ENCODE measurements around the gene BPTF. TPM values are rescaled to one million over a fixed set of nuclear protein-coding genes. Genes with fewer than 3 reads are reported as not detected.
A peak's percentile ranks its signal among the peaks of the same experiment; 100 is the strongest.
"Not testable (repeated sequence)": the region's sequence is repeated elsewhere in the genome, so short reads cannot be mapped to it uniquely, and the experiment has no call there.

BPTF gene, protein sequence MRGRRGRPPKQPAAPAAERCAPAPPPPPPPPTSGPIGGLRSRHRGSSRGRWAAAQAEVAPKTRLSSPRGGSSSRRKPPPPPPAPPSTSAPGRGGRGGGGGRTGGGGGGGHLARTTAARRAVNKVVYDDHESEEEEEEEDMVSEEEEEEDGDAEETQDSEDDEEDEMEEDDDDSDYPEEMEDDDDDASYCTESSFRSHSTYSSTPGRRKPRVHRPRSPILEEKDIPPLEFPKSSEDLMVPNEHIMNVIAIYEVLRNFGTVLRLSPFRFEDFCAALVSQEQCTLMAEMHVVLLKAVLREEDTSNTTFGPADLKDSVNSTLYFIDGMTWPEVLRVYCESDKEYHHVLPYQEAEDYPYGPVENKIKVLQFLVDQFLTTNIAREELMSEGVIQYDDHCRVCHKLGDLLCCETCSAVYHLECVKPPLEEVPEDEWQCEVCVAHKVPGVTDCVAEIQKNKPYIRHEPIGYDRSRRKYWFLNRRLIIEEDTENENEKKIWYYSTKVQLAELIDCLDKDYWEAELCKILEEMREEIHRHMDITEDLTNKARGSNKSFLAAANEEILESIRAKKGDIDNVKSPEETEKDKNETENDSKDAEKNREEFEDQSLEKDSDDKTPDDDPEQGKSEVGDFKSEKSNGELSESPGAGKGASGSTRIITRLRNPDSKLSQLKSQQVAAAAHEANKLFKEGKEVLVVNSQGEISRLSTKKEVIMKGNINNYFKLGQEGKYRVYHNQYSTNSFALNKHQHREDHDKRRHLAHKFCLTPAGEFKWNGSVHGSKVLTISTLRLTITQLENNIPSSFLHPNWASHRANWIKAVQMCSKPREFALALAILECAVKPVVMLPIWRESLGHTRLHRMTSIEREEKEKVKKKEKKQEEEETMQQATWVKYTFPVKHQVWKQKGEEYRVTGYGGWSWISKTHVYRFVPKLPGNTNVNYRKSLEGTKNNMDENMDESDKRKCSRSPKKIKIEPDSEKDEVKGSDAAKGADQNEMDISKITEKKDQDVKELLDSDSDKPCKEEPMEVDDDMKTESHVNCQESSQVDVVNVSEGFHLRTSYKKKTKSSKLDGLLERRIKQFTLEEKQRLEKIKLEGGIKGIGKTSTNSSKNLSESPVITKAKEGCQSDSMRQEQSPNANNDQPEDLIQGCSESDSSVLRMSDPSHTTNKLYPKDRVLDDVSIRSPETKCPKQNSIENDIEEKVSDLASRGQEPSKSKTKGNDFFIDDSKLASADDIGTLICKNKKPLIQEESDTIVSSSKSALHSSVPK (N-terminal part only)
- 100 to 1,000 TPM in 3 of 4 donors, 10 to 100 TPM in 1; 91.7 to 124 (median 105) TPM for polyA plus RNA-seq (ENCODE audit: insufficient read length in 4 of 4)

- peak; percentile 87 to 90 (median 88) for DNase-seq (ENCODE audit: low read depth in 4 of 4, low spot score in 3 of 4)
These were observed at the start of gene BPTF for GRCh38 chr17:67824735-67825626. BPTF (plus strand) TSS chr17:67825503; CDS start chr17:67825725, 222 bp downstream.

DNA sequence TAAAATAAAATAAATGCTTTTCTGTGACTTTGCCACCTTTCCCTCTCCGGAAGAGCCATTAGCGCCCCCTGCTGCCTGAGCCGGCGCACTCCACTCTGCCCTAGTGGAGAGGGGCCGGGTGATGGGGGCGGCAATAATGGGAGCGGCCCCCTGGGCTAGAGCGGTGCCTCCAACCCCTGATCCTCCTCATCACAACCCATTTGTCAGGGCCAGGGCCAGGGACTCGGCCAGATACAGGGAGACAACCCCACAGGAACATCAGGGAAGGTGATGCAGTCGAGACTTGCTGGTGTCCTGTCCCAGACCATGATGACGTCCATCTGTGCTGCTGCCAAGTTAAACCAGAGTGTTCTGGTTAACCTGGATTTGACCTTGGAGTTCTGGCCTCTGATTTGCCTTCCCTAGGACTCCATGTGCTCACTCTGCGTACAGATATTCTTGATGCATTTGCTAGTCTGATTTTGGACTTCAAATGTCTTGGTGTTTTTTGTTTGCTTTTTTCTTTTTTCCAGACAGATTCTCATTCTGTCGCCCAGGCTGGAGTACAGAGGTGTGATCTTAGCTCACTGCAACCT, 46.1 kb upstream of the BPTF start:
- DNase-seq (ENCODE audit: low read depth in 4 of 4, low spot score in 3 of 4) = peak in 1 of 4 donors; percentile 11

GRCh38 chr17:67784364-67785121, 40.8 kb upstream of the BPTF start:
- DNase-seq (ENCODE audit: low read depth in 4 of 4, low spot score in 3 of 4) = no peak

GRCh38 chr17:67785122-67785477, 40.2 kb upstream of the BPTF start:
- no peak for DNase-seq (ENCODE audit: low read depth in 4 of 4, low spot score in 3 of 4)

DNA sequence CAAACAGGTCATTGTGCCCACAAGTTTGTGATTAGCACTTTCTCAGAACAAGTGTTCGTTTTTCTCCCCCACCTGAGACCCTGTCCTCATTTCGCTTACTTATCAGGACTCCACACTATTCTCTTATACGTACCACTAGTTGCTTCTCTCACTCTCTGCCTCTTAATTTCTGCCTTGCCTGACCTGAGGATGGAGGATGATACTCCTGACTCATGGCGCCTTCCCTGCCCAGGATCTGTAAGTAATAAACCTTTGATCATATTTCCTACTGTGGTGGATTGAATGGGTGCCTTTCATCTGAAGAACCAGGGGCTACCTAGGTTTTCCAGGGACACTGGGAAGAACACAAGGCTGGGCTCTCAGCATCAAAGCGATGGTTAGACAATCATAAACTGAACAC, 39.8 kb upstream of the BPTF start:
- no peak for DNase-seq (ENCODE audit: low read depth in 4 of 4, low spot score in 3 of 4)

DNA sequence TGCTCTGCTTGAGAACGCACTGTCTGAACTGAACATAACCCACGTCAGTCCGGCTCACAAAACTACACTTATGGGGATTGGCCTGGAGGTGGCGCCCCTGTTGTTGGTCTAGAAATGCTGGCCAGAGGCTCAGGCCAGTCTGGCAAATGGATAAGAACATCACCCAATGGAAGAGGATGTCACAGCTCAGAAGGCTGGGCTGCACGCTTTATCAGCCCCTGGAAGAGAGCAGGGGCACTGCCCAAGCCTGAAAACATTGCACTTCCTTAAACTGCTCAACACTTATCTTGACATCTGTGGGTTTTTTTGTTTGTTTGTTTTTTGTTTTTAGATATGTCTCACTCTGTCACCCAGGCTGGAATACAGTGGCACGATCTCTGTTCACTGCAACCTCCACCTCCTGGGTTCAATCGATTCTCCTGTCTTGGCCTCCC, 24.8 kb upstream of the BPTF start:
- DNase-seq (ENCODE audit: low read depth in 4 of 4, low spot score in 3 of 4) = no peak

- DNase-seq (ENCODE audit: low read depth in 4 of 4, low spot score in 3 of 4) = no peak
These were observed 23.6 kb upstream of the BPTF start for GRCh38 chr17:67801626-67802175.

DNA sequence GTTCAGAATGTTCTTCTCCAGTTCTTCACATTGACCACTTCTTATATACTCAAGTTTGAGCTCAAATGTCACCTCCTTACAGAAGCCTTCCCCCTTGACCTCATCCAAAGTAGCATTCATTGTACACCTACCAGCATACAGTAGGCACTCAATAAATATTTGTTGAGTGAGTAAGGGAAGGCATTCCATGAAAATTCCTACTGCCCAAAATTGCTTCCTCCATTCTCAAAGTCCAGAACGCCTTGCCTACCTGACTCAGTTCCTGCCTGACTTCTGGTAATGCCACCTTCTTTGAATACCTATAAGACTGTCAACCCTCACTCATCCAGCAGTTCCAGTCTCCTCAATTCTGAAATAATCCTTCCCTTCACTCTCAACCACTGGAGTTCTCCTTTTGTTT, 14.8 kb upstream of the BPTF start:
- no peak for DNase-seq (ENCODE audit: low read depth in 4 of 4, low spot score in 3 of 4)

GRCh38 chr17:67812380-67812779, 12.9 kb upstream of the BPTF start:
- not testable (repeated sequence) for DNase-seq (ENCODE audit: low read depth in 4 of 4, low spot score in 3 of 4)

DNA sequence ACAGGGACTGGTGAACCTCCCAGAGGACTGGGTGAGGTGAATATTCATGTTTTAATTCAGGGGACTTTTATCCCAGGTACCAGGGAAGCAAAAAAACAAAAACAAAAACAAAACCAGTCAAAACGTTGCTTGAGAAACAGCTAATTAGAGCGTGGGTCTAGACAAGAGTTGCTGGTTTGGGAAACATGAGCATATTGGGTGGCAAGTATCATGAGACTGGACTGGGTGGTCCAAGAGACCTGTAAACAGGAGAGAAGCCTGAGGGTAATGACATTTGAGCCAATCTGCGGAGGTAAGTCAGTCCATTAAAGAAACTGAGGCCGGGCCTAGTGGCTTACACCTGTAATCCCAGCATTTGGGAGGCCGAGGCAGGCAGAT, 11.5 kb upstream of the BPTF start:
- no peak for DNase-seq (ENCODE audit: low read depth in 4 of 4, low spot score in 3 of 4)

- no peak for DNase-seq (ENCODE audit: low read depth in 4 of 4, low spot score in 3 of 4)
These were observed 6.9 kb upstream of the BPTF start for GRCh38 chr17:67818110-67819002.

GRCh38 chr17:67819722-67820121, 5.6 kb upstream of the BPTF start:
- no peak for DNase-seq (ENCODE audit: low read depth in 4 of 4, low spot score in 3 of 4)

GRCh38 chr17:67821871-67822367, 3.4 kb upstream of the BPTF start:
- DNase-seq (ENCODE audit: low read depth in 4 of 4, low spot score in 3 of 4) = no peak

DNA sequence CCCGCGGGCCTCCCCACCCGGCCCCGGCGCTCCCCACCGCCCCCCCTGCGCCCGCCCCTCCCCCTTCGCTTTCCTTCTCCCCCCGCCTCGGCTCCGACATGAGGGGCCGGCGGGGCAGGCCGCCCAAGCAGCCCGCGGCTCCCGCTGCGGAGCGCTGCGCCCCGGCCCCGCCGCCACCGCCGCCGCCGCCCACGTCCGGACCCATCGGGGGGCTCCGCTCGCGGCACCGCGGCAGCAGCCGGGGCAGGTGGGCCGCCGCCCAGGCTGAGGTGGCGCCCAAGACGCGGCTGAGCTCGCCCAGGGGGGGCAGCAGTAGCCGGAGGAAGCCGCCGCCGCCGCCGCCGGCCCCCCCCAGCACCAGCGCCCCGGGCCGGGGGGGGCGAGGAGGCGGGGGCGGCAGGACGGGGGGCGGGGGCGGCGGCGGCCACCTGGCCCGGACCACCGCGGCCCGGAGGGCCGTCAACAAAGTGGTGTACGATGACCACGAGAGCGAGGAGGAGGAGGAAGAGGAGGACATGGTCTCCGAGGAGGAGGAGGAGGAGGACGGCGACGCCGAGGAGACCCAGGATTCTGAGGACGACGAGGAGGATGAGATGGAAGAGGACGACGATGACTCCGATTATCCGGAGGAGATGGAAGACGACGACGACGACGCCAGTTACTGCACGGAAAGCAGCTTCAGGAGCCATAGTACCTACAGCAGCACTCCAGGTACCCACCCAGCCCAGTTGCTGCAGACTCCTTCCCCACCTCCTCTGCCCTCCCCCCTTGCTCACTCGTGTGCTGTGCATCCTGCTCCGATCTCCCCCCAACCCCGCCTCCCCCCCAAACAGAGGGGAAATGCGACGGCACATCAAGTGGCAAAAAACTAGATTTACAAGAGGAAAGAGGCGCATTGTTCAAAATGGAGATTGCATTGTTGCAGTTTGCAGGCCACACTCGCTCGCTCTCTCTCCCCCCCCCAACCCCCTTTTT, 611 bp downstream of the BPTF start:
- DNase-seq (ENCODE audit: low read depth in 4 of 4, low spot score in 3 of 4) = peak in 1 of 4 donors; percentile 75

GRCh38 chr17:67829331-67829730, 4.0 kb downstream of the BPTF start:
- DNase-seq (ENCODE audit: low read depth in 4 of 4, low spot score in 3 of 4) = no peak

- DNase-seq (ENCODE audit: low read depth in 4 of 4, low spot score in 3 of 4) = no peak
These were observed 5.1 kb downstream of the BPTF start for GRCh38 chr17:67830440-67830839.

Measured in right renal pelvis (tissue), 4 donors.